K562 (cell line): Measurements from ENCODE around the gene GABRB2. TPM values are rescaled to one million over a fixed set of nuclear protein-coding genes. Genes with fewer than 3 reads are reported as not detected.

ENCODE experiments used
- ATAC-seq: fragments of 200-7000 bp; cut with Tn5 transposase; 3 replicates; pipeline ENCODE4 v1.9.1; 2020; ENCODE audit warnings: moderate library complexity
- BruUV-seq: library from RNA; stranded (reverse); fragments of 400-500 nt; replicated peaks from 2 replicates; lab custom pipeline; 2021; lab: Mats Ljungman, UMichigan
- CTCF ChIA-PET: fragments of 300-600 bp; formaldehyde crosslinking; extraction: SDS; loops from one replicate; lab custom pipeline; 2021; ENCODE audit warnings: low intra/inter-chr PET ratio; lab: Yijun Ruan, JAX
- POLR2A ChIA-PET: fragments of 300-600, 350-650 bp; sonication (Branson Sonifier 250); formaldehyde crosslinking; extraction: SDS; loops from one replicate; lab custom pipeline; 2021; ENCODE audit warnings: antibody characterized with exemption, inconsistent platforms; lab: Yijun Ruan, JAX
- DNase-seq, 4 experiments: peaks; one replicate each; pipeline versions ENCODE4 v3.0.0 to v3.0.0-alpha.2; 2011 to 2018; ENCODE audit warnings: low spot score in 3 of 4, mixed read lengths in 3 of 4; ENCODE audit errors: extremely low read depth in 1 of 4
- FAIRE-seq: peaks from 2 replicates; lab custom pipeline; 2011; peaks lifted over from hg19 to GRCh38; lab: Jason Lieb, UNC
- H2AFZ ChIP-seq: 2 replicates; pipeline ENCODE4 v1.6.0; 2011; ENCODE audit warnings: low read depth, low read length, control low read depth, inconsistent platforms
- H3K27ac ChIP-seq: fragments of 200-600 bp; 3 replicates; pipeline ENCODE4 v1.8.0; 2011; ENCODE audit warnings: low read depth, mild to moderate bottlenecking, control low read depth, inconsistent platforms, low read length, moderate library complexity, mixed read lengths; ENCODE audit errors: extremely low read depth
- H3K27me3 ChIP-seq, 2 experiments: fragments of 300-600 bp in 1 of 2; 2 replicates in 1 of 2; 3 replicates in 1 of 2; pipeline versions ENCODE4 v1.6.0 to v1.8.0; 2011; ENCODE audit warnings: inconsistent platforms in 2 of 2, low read length in 2 of 2, mild to moderate bottlenecking in 1 of 2, mixed read lengths in 1 of 2, moderate library complexity in 1 of 2; ENCODE audit not compliant: control insufficient read depth in 2 of 2, insufficient read depth in 2 of 2
- H3K36me3 ChIP-seq: fragments of 300-600 bp; 3 replicates; pipeline ENCODE4 v1.8.0; 2011; ENCODE audit warnings: mild to moderate bottlenecking, low read length, inconsistent platforms; ENCODE audit not compliant: control insufficient read depth, insufficient read depth
- H3K4me1 ChIP-seq, 2 experiments: fragments of 200-600 bp in 1 of 2; replicated peaks in 1 of 2; 2 replicates in 1 of 2; 3 replicates in 1 of 2; pipeline versions ENCODE4 v1.5.1 to v1.8.0; 2011; ENCODE audit warnings: inconsistent platforms in 2 of 2, low read length in 2 of 2, mild to moderate bottlenecking in 1 of 2, mixed read lengths in 1 of 2, moderate library complexity in 1 of 2; ENCODE audit not compliant: control insufficient read depth in 2 of 2, insufficient read depth in 2 of 2
- H3K4me2 ChIP-seq: 2 replicates; pipeline ENCODE4 v1.6.1; 2011; ENCODE audit warnings: low read length, control low read depth, inconsistent platforms, mixed read lengths; ENCODE audit not compliant: insufficient read depth
- H3K4me3 ChIP-seq: fragments of 200-600 bp; sonication (generic), shearing (Covaris generic); 2 replicates; pipeline ENCODE4 v1.5.1; 2016; ENCODE audit warnings: control low read depth, inconsistent platforms
- H3K79me2 ChIP-seq: fragments of 200-600 bp; 3 replicates; pipeline ENCODE4 v1.8.0; 2011; ENCODE audit warnings: low read length, inconsistent platforms; ENCODE audit not compliant: control insufficient read depth, insufficient read depth
- H3K9ac ChIP-seq, 2 experiments: 2 replicates each; pipeline versions ENCODE4 v1.6.0 to v1.6.1; 2011; ENCODE audit warnings: low read depth in 2 of 2, low read length in 2 of 2, control low read depth in 1 of 2, inconsistent platforms in 1 of 2, mild to moderate bottlenecking in 1 of 2, mixed read lengths in 1 of 2; ENCODE audit not compliant: insufficient read depth in 1 of 2
- H3K9me1 ChIP-seq: one replicate; pipeline ENCODE4 v1.6.0; 2011; ENCODE audit warnings: inconsistent platforms, mild to moderate bottlenecking, low read length, moderate library complexity; ENCODE audit not compliant: control insufficient read depth, insufficient read depth
- H3K9me3 ChIP-seq: replicated peaks from 2 replicates; pipeline ENCODE4 v1.5.1; 2011; ENCODE audit warnings: low read depth, low read length, inconsistent platforms; ENCODE audit not compliant: control insufficient read depth, insufficient read depth
- H4K20me1 ChIP-seq: replicated peaks from 2 replicates; pipeline ENCODE4 v1.6.1; 2011; ENCODE audit warnings: low read length, inconsistent platforms, mixed read lengths; ENCODE audit not compliant: control insufficient read depth, insufficient read depth
- ARNT ChIP-seq, 2 experiments: fragments of 450-650 bp; IDR thresholded peaks; 2 replicates each; pipeline ENCODE4 v1.6.1; 2016; ENCODE audit warnings: mild to moderate bottlenecking in 1 of 2
- CHCHD3 ChIP-seq: fragments of 250-450 bp; sonication (Bioruptor Pico); IDR thresholded peaks from 2 replicates; pipeline ENCODE4 v2.1.2; 2022; ENCODE audit warnings: mild to moderate bottlenecking
- DLX4 ChIP-seq: fragments of 250-450 bp; sonication (Bioruptor Pico); IDR thresholded peaks from 2 replicates; pipeline ENCODE4 v1.6.1; 2021; ENCODE audit warnings: mild to moderate bottlenecking
- ETS2 ChIP-seq: IDR thresholded peaks from 2 replicates; pipeline ENCODE4 v1.6.1; 2016; ENCODE audit warnings: borderline replicate concordance, missing genetic modification characterization, mild to moderate bottlenecking, moderate library complexity, missing compliant biosample characterization; ENCODE audit not compliant: poor library complexity, severe bottlenecking
- GTF2B ChIP-seq: IDR thresholded peaks from 2 replicates; pipeline ENCODE4 v1.6.1; 2011; ENCODE audit not compliant: insufficient read length; ENCODE audit errors: extremely low read depth
- HSF4 ChIP-seq: fragments of 250-450 bp; sonication (Bioruptor Pico); IDR thresholded peaks from 2 replicates; pipeline ENCODE4 v2.1.2; 2022; ENCODE audit warnings: mild to moderate bottlenecking, moderate library complexity, borderline replicate concordance
- KDM2B ChIP-seq: fragments of 250-450 bp; sonication (Bioruptor Pico); IDR thresholded peaks from 2 replicates; pipeline ENCODE4 v1.8.0; 2021; ENCODE audit warnings: mild to moderate bottlenecking, moderate library complexity
- MTA3 ChIP-seq: fragments of 450-650 bp; formaldehyde crosslinking; IDR thresholded peaks from 2 replicates; pipeline ENCODE4 v1.6.1; 2017; ENCODE audit warnings: mild to moderate bottlenecking, borderline replicate concordance
- POLR2G ChIP-seq: fragments of 200-400 bp; formaldehyde crosslinking; IDR thresholded peaks from 2 replicates; pipeline ENCODE4 v1.6.1; 2017; ENCODE audit warnings: low read depth, mild to moderate bottlenecking, antibody characterized with exemption, low read length, moderate library complexity
- TFAM ChIP-seq: fragments of 250-450 bp; sonication (Bioruptor Pico); conservative IDR thresholded peaks from 2 replicates; pipeline ENCODE4 v1.5.0; 2021; ENCODE audit warnings: mild to moderate bottlenecking, moderate library complexity
- VEZF1 ChIP-seq: fragments of 200-800 bp; sonication (Bioruptor generic); IDR thresholded peaks from 2 replicates; pipeline ENCODE4 v1.6.1; 2017; ENCODE audit warnings: missing genetic modification characterization, missing compliant biosample characterization
- YY1 ChIP-seq, 3 experiments: IDR thresholded peaks; 2 replicates each; pipeline ENCODE4 v1.6.1; 2011; ENCODE audit warnings: low read length in 2 of 3, mild to moderate bottlenecking in 2 of 3, moderate library complexity in 2 of 3, borderline replicate concordance in 1 of 3, control low read depth in 1 of 3, low read depth in 1 of 3; ENCODE audit not compliant: insufficient read depth in 3 of 3, insufficient replicate concordance in 2 of 3, control insufficient read depth in 1 of 3, insufficient read length in 1 of 3; ENCODE audit errors: extremely low read depth in 1 of 3
- WGBS: fragments of 100-300 bp; shearing (Covaris generic); methylation state at CpG from one replicate; pipeline ENCODE4 v1.1.6; 2016; ENCODE audit warnings: low coverage, mixed read lengths; ENCODE audit not compliant: insufficient coverage; ENCODE audit errors: missing lambda C conversion rate; 5-methylcytosine and 5-hydroxymethylcytosine counted together
- in situ Hi-C: fragments of 300-500 bp; cut with MboI; formaldehyde crosslinking; loops from 4 replicates; pipeline ENCODE4 v1.15.0; 2018; ENCODE audit warnings: inconsistent platforms, mixed read lengths
- intact Hi-C: fragments of 100-400 bp; cut with micrococcal nuclease; formaldehyde crosslinking; loops from 2 replicates; pipeline ENCODE4 v1.14.2; 2022
- polyA plus RNA-seq, 8 experiments: library from polyadenylated mRNA; depleted of rRNA in 4 of 8; stranded (reverse) in 5 of 8; unstranded in 3 of 8; fragments of >200 nt; fragmentation: Nextera tagmentation in 2 of 8; fragmentation: Illumina TruSeq in 1 of 8; extraction: Ambion mirVana in 2 of 8; extraction: Trizol in 1 of 8; gene quantifications; 2 replicates each; pipeline versions ENCODE4 v1.2.1 to v1.2.3, GENCODE V29; 2011 to 2014; ENCODE audit warnings: inconsistent platforms in 1 of 8, missing spikeins in 1 of 8
- total RNA-seq, 7 experiments: library from RNA; depleted of rRNA in 6 of 7; stranded (reverse); fragments of >200 nt in 6 of 7; fragmentation: Illumina TruSeq in 2 of 7; extraction: Trizol in 2 of 7; gene quantifications; 2 replicates each; pipeline versions ENCODE4 v1.2.1 to v1.2.3, GENCODE V29; 2011 to 2021; ENCODE audit warnings: low replicate concordance in 1 of 7

GABRB2 gene
- total and polyA plus RNA-seq, 9 of the 15 experiments (the other 6 are each of a cell fraction or from before 2014, with no cell fraction given), result not detected

- POLR2A ChIA-PET, result no interaction called here
- intact Hi-C loops (no loop called here), in situ Hi-C loops (no loop called here)
- H3K9me3 ChIP-seq, result no peaks in the 10 kb centered on the region; the same call in 1 of the 2 replicates
- H3K4me3 ChIP-seq, result no peak overlapping the region
- no peak overlapping the region for H2AFZ ChIP-seq
- CTCF ChIA-PET, result no interaction called here
- no peak for TF ChIP-seq TFAM (CRISPR knock-in tag)
- TF ChIP-seq ARNT (IDR thresholded peaks at IDR 0.05), result no peak
- no peak for TF ChIP-seq GTF2B
- no peak for TF ChIP-seq YY1 (IDR thresholded peaks at IDR 0.05; ENCODE audit: borderline replicate concordance in 1 of 3, control insufficient read depth in 1 of 3, extremely low read depth in 1 of 3, insufficient read depth in 3 of 3, insufficient read length in 1 of 3, insufficient replicate concordance in 2 of 3, low read depth in 1 of 3, low read length in 2 of 3)
- TF ChIP-seq MTA3, result no peak
- TF ChIP-seq VEZF1 (CRISPR knock-in tag), result no peak
- TF ChIP-seq KDM2B, result no peak
- no peak for TF ChIP-seq DLX4 (CRISPR knock-in tag)
- TF ChIP-seq POLR2G, result no peak
- TF ChIP-seq ETS2 (tag), result no peak
- no peak for TF ChIP-seq HSF4
- no peak for TF ChIP-seq CHCHD3
- 5% methylated on average over 5 of the region's 5 CpGs for WGBS
- ATAC-seq, result no peak
- no peaks in the 10 kb centered on the region for H3K9me1 ChIP-seq
- DNase-seq, result no peak
- no peaks in the 10 kb centered on the region for H4K20me1 ChIP-seq
- H3K4me2 ChIP-seq, result no peak overlapping the region
- H3K9ac ChIP-seq, result no peak overlapping the region
- H3K27ac ChIP-seq, result no peak overlapping the region
- no peaks in the 10 kb centered on the region for H3K4me1 ChIP-seq
- H3K36me3 ChIP-seq, result no peaks in the 10 kb centered on the region
- no peaks in the 10 kb centered on the region for H3K79me2 ChIP-seq
- no TSS peak for BruUV-seq
- FAIRE-seq, result no peak
- H3K27me3 ChIP-seq, result no peaks in the 10 kb centered on the region
Observed at GRCh38 chr5:161312882-161313281, 233.6 kb downstream of the GABRB2 start.
